Measurements from ENCODE around the gene LCN15. TPM values are rescaled to one million over a fixed set of nuclear protein-coding genes. Genes with fewer than 3 reads are reported as not detected.

LCN15 gene
- total RNA-seq, 2 experiments from 2014 or later = not detected

GRCh38 chr9:136720898-136721338 lies 43.4 kb downstream of the LCN15 start:
- ChIA-PET POLR2A (interaction anchor here (0.6 kb wide), 1 partner anchor 69 kb away, joined by 3 read pairs; no protein-coding TSS in a partner anchor), CTCF (no interaction called here)
- intact Hi-C loops (cut with DNase I, micrococcal nuclease) = no loop called here
- Mint-ChIP-seq H3K36me3 (ENCODE audit: low read depth) (peaks cover 37% of the 10 kb centered on the region), H3K4me3 (no peak overlapping the region), H3K4me1 (ENCODE audit: low read depth) (peaks cover 12% of the 10 kb centered on the region), H3K27ac (peak overlapping the region; percentile 36), H3K9me3 (no peaks in the 10 kb centered on the region), H3K27me3 (peaks cover 2% of the 10 kb centered on the region)
- no peak for ATAC-seq (ENCODE audit: poor library complexity)
- Histone ChIP-seq H3K36me3 (ENCODE audit: insufficient read depth, low read length) (peaks cover 45% of the 10 kb centered on the region), H3K9me3 (ENCODE audit: control insufficient read depth in 1 of 2, insufficient read depth in 1 of 2, low read length in 2 of 2) (no peaks in the 10 kb centered on the region), H3K4me1 (ENCODE audit: insufficient read depth, low read length) (peaks cover 22% of the 10 kb centered on the region), H3K4me3 (ENCODE audit: low read length) (no peak overlapping the region), H3K27ac (ENCODE audit: low read depth in 1 of 2, low read length in 2 of 2) (no peak overlapping the region), H3K27me3 (ENCODE audit: control insufficient read depth in 1 of 2, insufficient read depth in 2 of 2, low read length in 2 of 2) (no peaks in the 10 kb centered on the region)
- no peak for TF ChIP-seq CTCF (IDR thresholded peaks at IDR 0.05)
- DNase-seq = no peak

GRCh38 chr9:136720251-136720897 lies 43.9 kb downstream of the LCN15 start:
- TF ChIP-seq CTCF (IDR thresholded peaks at IDR 0.05) = no peak
- POLR2A ChIA-PET = no interaction called here
- Histone ChIP-seq H3K27ac (ENCODE audit: low read depth in 1 of 2, low read length in 2 of 2) (no peak overlapping the region), H3K27me3 (ENCODE audit: control insufficient read depth in 1 of 2, insufficient read depth in 2 of 2, low read length in 2 of 2) (no peaks in the 10 kb centered on the region), H3K4me3 (ENCODE audit: low read length) (no peak overlapping the region), H3K36me3 (ENCODE audit: insufficient read depth, low read length) (peaks cover 39% of the 10 kb centered on the region), H3K4me1 (ENCODE audit: insufficient read depth, low read length) (peaks cover 16% of the 10 kb centered on the region), H3K9me3 (ENCODE audit: control insufficient read depth in 1 of 2, insufficient read depth in 1 of 2, low read length in 2 of 2) (no peaks in the 10 kb centered on the region)
- Mint-ChIP-seq H3K9me3 (no peaks in the 10 kb centered on the region), H3K27me3 (peaks cover 7% of the 10 kb centered on the region), H3K4me3 (no peak overlapping the region), H3K4me1 (ENCODE audit: low read depth) (peaks cover 12% of the 10 kb centered on the region), H3K36me3 (ENCODE audit: low read depth) (peaks cover 32% of the 10 kb centered on the region), H3K27ac (no peak overlapping the region)
- DNase-seq (peak in 1 of 14 experiments; percentile 22), ATAC-seq (ENCODE audit: poor library complexity) (no peak)
- intact Hi-C loops (cut with DNase I, micrococcal nuclease) = no loop called here
- CTCF ChIA-PET = no interaction called here

GRCh38 chr9:136719195-136719880 lies 45.0 kb downstream of the LCN15 start:
- ATAC-seq (ENCODE audit: poor library complexity) (no peak), DNase-seq (peak in 3 of 14 experiments; percentile 31 to 64 (median 62))

More at GRCh38 chr9:136719195-136719880, 45.0 kb downstream of the LCN15 start:
- TF ChIP-seq CTCF (IDR thresholded peaks at IDR 0.05) = no peak
- Histone ChIP-seq H3K36me3 (ENCODE audit: insufficient read depth, low read length) (peaks cover 29% of the 10 kb centered on the region), H3K4me1 (ENCODE audit: insufficient read depth, low read length) (peaks cover 10% of the 10 kb centered on the region), H3K9me3 (ENCODE audit: control insufficient read depth in 1 of 2, insufficient read depth in 1 of 2, low read length in 2 of 2) (peaks cover 0 to 4% of the 10 kb centered on the region in 2 experiments), H3K4me3 (ENCODE audit: low read length) (no peak overlapping the region), H3K27me3 (ENCODE audit: control insufficient read depth in 1 of 2, insufficient read depth in 2 of 2, low read length in 2 of 2) (peaks cover 2 to 6% of the 10 kb centered on the region in 2 experiments), H3K27ac (ENCODE audit: low read depth in 1 of 2, low read length in 2 of 2) (no peak overlapping the region)
- ChIA-PET CTCF (no interaction called here), POLR2A (no interaction called here)
- Mint-ChIP-seq H3K9me3 (no peaks in the 10 kb centered on the region), H3K27me3 (peaks cover 9% of the 10 kb centered on the region), H3K36me3 (ENCODE audit: low read depth) (peaks cover 22% of the 10 kb centered on the region), H3K4me3 (no peak overlapping the region), H3K4me1 (ENCODE audit: low read depth) (peaks cover 9% of the 10 kb centered on the region), H3K27ac (no peak overlapping the region)
- intact Hi-C loops (cut with DNase I, micrococcal nuclease) = no loop called here
